Measurements from ENCODE around the gene BMF. TPM values are rescaled to one million over a fixed set of nuclear protein-coding genes. Genes with fewer than 3 reads are reported as not detected.
A peak's percentile ranks its signal among the peaks of the same experiment; 100 is the strongest.

Gene BMF
- total and polyA plus RNA-seq, 4 donors = 8.8 to 42.5 (median 11.1) TPM

- ATAC-seq (ENCODE audit: insufficient read depth, low FRiP score) = no peak
- peaks cover 14 to 71% (median 59%) of the 10 kb centered on the region in 5 donors for H3K4me1 ChIP-seq (ENCODE audit: control insufficient read depth in 5 of 5, insufficient read depth in 5 of 5, low read length in 5 of 5)
- H3K9ac ChIP-seq (ENCODE audit: insufficient read depth in 1 of 2, low read length in 2 of 2) = peak overlapping the region in 1 of 2 donors; percentile 83
- no peak overlapping the region for H3K4me3 ChIP-seq
- no peak for DNase-seq
- no peaks in the 10 kb centered on the region for H3K27me3 ChIP-seq (ENCODE audit: control insufficient read depth in 3 of 3, insufficient read depth in 3 of 3, low read length in 2 of 3)
- TF ChIP-seq CTCF (IDR thresholded peaks at IDR 0.05; ENCODE audit: control extremely low read depth, extremely low read depth) = no peak
- H3K27ac ChIP-seq (ENCODE audit: low read depth in 1 of 2, low read length in 1 of 2) = peak overlapping the region; percentile 82 to 95
- 74 to 83% methylated on average over 10 of the region's 10 CpGs for WGBS, 2 donors
- peaks cover 0 to 24% (median 1%) of the 10 kb centered on the region in 4 donors for H3K36me3 ChIP-seq (ENCODE audit: control insufficient read depth in 4 of 4, insufficient read depth in 4 of 4, low read length in 4 of 4)
- no peaks in the 10 kb centered on the region for H3K9me3 ChIP-seq (ENCODE audit: control insufficient read depth in 4 of 4, insufficient read depth in 3 of 4, low read length in 3 of 4)
Observed at GRCh38 chr15:40097096-40097967, 11.3 kb downstream of the BMF start.

GRCh38 chr15:40096094-40096891 is 12.4 kb downstream of the BMF start:
- Histone ChIP-seq H3K9me3 (ENCODE audit: control insufficient read depth in 4 of 4, insufficient read depth in 3 of 4, low read length in 3 of 4) (no peaks in the 10 kb centered on the region), H3K27me3 (ENCODE audit: control insufficient read depth in 3 of 3, insufficient read depth in 3 of 3, low read length in 2 of 3) (no peaks in the 10 kb centered on the region), H3K4me3 (no peak overlapping the region), H3K36me3 (ENCODE audit: control insufficient read depth in 4 of 4, insufficient read depth in 4 of 4, low read length in 4 of 4) (peaks cover 0 to 18% (median 2%) of the 10 kb centered on the region in 4 donors), H3K9ac (ENCODE audit: insufficient read depth in 1 of 2, low read length in 2 of 2) (no peak overlapping the region), H3K4me1 (ENCODE audit: control insufficient read depth in 5 of 5, insufficient read depth in 5 of 5, low read length in 5 of 5) (peaks cover 13 to 81% (median 59%) of the 10 kb centered on the region in 5 donors), H3K27ac (ENCODE audit: low read depth in 1 of 2, low read length in 1 of 2) (peak overlapping the region in 1 of 2 donors; percentile 8)
- no peak for TF ChIP-seq CTCF (IDR thresholded peaks at IDR 0.05; ENCODE audit: control extremely low read depth, extremely low read depth)
- no peak for DNase-seq
- ATAC-seq (ENCODE audit: insufficient read depth, low FRiP score) = no peak
- WGBS, 2 donors = 79 to 85% methylated on average over 8 of the region's 8 CpGs

GRCh38 chr15:40095371-40096093 is 13.1 kb downstream of the BMF start:
- Histone ChIP-seq H3K4me3 (no peak overlapping the region), H3K9ac (ENCODE audit: insufficient read depth in 1 of 2, low read length in 2 of 2) (no peak overlapping the region), H3K27ac (ENCODE audit: low read depth in 1 of 2, low read length in 1 of 2) (peak overlapping the region in 1 of 2 donors; percentile 11), H3K27me3 (ENCODE audit: control insufficient read depth in 3 of 3, insufficient read depth in 3 of 3, low read length in 2 of 3) (no peaks in the 10 kb centered on the region), H3K36me3 (ENCODE audit: control insufficient read depth in 4 of 4, insufficient read depth in 4 of 4, low read length in 4 of 4) (peaks cover 0 to 15% (median 6%) of the 10 kb centered on the region in 4 donors), H3K4me1 (ENCODE audit: control insufficient read depth in 5 of 5, insufficient read depth in 5 of 5, low read length in 5 of 5) (peaks cover 13 to 82% (median 57%) of the 10 kb centered on the region in 5 donors), H3K9me3 (ENCODE audit: control insufficient read depth in 4 of 4, insufficient read depth in 3 of 4, low read length in 3 of 4) (no peaks in the 10 kb centered on the region)
- no peak for ATAC-seq (ENCODE audit: insufficient read depth, low FRiP score)
- WGBS, 2 donors = 58 to 62% methylated on average over 9 of the region's 9 CpGs
- TF ChIP-seq CTCF (IDR thresholded peaks at IDR 0.05; ENCODE audit: control extremely low read depth, extremely low read depth) = no peak
- DNase-seq = no peak
